ENCODE data around the gene C19orf47.

DNA sequence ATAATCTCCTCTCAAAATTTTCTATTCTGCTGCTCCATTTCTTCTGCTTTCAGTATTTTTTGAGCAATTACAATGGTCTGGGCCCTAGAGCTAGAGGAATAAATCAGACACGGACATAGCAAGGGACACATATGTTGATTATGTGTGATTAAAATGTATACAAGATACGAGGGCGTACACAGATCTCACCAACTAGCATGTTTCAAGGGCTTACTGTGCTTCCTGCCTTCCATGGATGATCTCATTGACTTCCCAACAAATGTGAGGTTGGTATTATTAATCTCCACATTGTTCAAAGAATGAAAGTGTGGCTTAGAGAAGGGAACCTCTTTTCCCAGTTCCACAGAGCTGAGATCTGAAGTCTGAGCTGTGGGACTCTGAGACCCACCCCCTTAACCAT lies 9.4 kb upstream of the C19orf47 start:
- TF ChIP-seq POLR2AphosphoS5 (IDR thresholded peaks at IDR 0.05), result no peak
- TF ChIP-seq, protein P1, sequence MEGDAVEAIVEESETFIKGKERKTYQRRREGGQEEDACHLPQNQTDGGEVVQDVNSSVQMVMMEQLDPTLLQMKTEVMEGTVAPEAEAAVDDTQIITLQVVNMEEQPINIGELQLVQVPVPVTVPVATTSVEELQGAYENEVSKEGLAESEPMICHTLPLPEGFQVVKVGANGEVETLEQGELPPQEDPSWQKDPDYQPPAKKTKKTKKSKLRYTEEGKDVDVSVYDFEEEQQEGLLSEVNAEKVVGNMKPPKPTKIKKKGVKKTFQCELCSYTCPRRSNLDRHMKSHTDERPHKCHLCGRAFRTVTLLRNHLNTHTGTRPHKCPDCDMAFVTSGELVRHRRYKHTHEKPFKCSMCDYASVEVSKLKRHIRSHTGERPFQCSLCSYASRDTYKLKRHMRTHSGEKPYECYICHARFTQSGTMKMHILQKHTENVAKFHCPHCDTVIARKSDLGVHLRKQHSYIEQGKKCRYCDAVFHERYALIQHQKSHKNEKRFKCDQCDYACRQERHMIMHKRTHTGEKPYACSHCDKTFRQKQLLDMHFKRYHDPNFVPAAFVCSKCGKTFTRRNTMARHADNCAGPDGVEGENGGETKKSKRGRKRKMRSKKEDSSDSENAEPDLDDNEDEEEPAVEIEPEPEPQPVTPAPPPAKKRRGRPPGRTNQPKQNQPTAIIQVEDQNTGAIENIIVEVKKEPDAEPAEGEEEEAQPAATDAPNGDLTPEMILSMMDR (IDR thresholded peaks at IDR 0.05), result no peak
